Measurements from ENCODE around the gene COX4I1.

- no peak for TF ChIP-seq CTCF (conservative IDR thresholded peaks at IDR 0.05 in 1 of 2, IDR thresholded peaks at IDR 0.05 in 1 of 2; ENCODE audit: extremely low read depth in 1 of 2, insufficient read depth in 1 of 2, low read depth in 1 of 2, low read length in 2 of 2)
- TF ChIP-seq EZH2 (IDR thresholded peaks at IDR 0.05; ENCODE audit: borderline replicate concordance, low read length) = no peak
These were observed 35.8 kb downstream of the COX4I1 start for GRCh38 chr16:85835227-85835751.
